ENCODE measurements around the gene CCL4L2.
"Not testable (repeated sequence)": the region's sequence is repeated elsewhere in the genome, so short reads cannot be mapped to it uniquely, and the experiment has no call there.

DNA sequence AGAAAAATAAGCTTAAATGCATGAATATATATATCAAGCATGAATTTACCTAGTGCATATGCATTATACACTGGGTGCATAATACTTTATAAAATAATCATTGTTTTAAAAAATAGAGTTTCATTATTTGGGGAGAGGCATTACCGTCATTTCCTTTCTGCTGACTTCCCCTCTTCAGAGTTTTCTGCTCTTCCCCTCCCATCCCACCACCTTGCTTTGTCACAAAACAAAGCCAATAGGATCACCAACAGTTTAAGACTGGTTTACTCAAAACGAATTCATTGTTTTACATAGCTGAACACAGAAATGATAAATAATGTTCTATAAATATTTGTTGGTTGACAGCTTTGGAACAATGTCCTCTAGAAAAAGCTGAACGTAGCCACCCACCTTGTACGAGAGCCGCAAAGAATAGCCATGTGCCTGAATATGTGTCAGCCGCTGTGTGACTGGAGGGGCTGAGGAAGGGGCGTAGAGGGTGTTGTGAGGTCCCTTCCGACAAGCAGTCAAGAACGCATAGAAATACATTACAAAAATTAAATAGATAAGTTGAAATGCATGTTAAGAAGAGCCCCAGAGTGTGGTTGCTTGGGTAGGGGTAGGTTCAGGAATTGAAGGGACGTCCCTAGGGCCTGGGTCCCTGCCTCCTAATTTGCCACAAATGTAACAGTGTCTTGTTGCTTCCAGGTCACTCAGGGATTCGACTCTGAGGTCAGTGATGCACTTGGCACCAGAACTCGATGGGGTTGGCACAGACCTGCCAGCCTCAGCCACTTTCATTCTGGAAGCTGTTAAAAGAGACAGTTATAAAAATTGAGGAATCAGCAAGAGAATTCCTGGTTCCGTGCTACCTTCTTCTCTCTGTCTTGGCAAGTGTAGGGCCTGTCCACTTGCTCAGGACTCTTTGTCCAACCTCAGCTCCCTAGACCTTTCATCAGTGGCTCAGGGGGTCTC is 23.8 kb upstream of the CCL4L2 start:
- TF ChIP-seq, protein P1, sequence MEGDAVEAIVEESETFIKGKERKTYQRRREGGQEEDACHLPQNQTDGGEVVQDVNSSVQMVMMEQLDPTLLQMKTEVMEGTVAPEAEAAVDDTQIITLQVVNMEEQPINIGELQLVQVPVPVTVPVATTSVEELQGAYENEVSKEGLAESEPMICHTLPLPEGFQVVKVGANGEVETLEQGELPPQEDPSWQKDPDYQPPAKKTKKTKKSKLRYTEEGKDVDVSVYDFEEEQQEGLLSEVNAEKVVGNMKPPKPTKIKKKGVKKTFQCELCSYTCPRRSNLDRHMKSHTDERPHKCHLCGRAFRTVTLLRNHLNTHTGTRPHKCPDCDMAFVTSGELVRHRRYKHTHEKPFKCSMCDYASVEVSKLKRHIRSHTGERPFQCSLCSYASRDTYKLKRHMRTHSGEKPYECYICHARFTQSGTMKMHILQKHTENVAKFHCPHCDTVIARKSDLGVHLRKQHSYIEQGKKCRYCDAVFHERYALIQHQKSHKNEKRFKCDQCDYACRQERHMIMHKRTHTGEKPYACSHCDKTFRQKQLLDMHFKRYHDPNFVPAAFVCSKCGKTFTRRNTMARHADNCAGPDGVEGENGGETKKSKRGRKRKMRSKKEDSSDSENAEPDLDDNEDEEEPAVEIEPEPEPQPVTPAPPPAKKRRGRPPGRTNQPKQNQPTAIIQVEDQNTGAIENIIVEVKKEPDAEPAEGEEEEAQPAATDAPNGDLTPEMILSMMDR (conservative IDR thresholded peaks at IDR 0.05) = not testable (repeated sequence)
- not testable (repeated sequence) for TF ChIP-seq ZFX (IDR thresholded peaks at IDR 0.05)

Measured in C4-2B (cell line).